Neural cell (in vitro differentiated cells): ENCODE measurements around the gene SLC4A9.

Source experiments
- CTCF ChIP-seq: fragments of 450-650 bp; IDR thresholded peaks from 2 replicates; pipeline ENCODE4 v1.5.1; 2014; ENCODE audit warnings: antibody characterized with exemption, mild to moderate bottlenecking, moderate library complexity; ENCODE audit not compliant: poor library complexity, severe bottlenecking
- EP300 ChIP-seq: fragments of 450-650 bp; conservative IDR thresholded peaks from 2 replicates; pipeline ENCODE4 v1.6.1; 2014; ENCODE audit warnings: antibody characterized with exemption, mild to moderate bottlenecking, moderate library complexity; ENCODE audit not compliant: poor library complexity, severe bottlenecking
- EZH2 ChIP-seq: fragments of 200-600, 300-800 bp; shearing (Covaris generic), sonication (generic); IDR thresholded peaks from 2 replicates; pipeline ENCODE4 v1.6.1; 2014; ENCODE audit warnings: antibody characterized with exemption, low read length, borderline replicate concordance, mild to moderate bottlenecking; ENCODE audit not compliant: insufficient read depth, poor library complexity, severe bottlenecking
- MXI1 ChIP-seq: fragments of 450-650 bp; conservative IDR thresholded peaks from 2 replicates; pipeline ENCODE4 v1.6.1; 2014; ENCODE audit warnings: antibody characterized with exemption, mild to moderate bottlenecking; ENCODE audit not compliant: poor library complexity, severe bottlenecking
- POLR2AphosphoS5 ChIP-seq: IDR thresholded peaks from 2 replicates; pipeline ENCODE4 v1.6.1; 2012
- RAD21 ChIP-seq: fragments of 450-650 bp; conservative IDR thresholded peaks from 2 replicates; pipeline ENCODE4 v1.6.1; 2014; ENCODE audit warnings: antibody characterized with exemption, mild to moderate bottlenecking, moderate library complexity

- no peak for TF ChIP-seq EZH2
- TF ChIP-seq POLR2AphosphoS5, result no peak
- TF ChIP-seq CTCF, result no peak
- TF ChIP-seq EP300, result no peak
- TF ChIP-seq MXI1, result no peak
- TF ChIP-seq RAD21, result no peak
Observed at GRCh38 chr5:140321796-140322195, 38.2 kb upstream of the SLC4A9 start.
